GM12891 (cell line): ENCODE data around the gene MGLL.

Experiments
- POLR2A ChIP-seq: IDR thresholded peaks from 2 replicates; pipeline ENCODE4 v1.6.1; 2011; ENCODE audit warnings: low read depth, low read length, control low read depth
- POLR2AphosphoS5 ChIP-seq: IDR thresholded peaks from 2 replicates; pipeline ENCODE4 v1.6.1; 2011; ENCODE audit warnings: low read depth, low read length, control low read depth
- SPI1 ChIP-seq: IDR thresholded peaks from 2 replicates; pipeline ENCODE4 v1.6.1; 2011; ENCODE audit warnings: low read depth, low read length, control low read depth
- TAF1 ChIP-seq: IDR thresholded peaks from 2 replicates; pipeline ENCODE4 v1.6.1; 2011; ENCODE audit warnings: low read depth, low read length, control low read depth

DNA sequence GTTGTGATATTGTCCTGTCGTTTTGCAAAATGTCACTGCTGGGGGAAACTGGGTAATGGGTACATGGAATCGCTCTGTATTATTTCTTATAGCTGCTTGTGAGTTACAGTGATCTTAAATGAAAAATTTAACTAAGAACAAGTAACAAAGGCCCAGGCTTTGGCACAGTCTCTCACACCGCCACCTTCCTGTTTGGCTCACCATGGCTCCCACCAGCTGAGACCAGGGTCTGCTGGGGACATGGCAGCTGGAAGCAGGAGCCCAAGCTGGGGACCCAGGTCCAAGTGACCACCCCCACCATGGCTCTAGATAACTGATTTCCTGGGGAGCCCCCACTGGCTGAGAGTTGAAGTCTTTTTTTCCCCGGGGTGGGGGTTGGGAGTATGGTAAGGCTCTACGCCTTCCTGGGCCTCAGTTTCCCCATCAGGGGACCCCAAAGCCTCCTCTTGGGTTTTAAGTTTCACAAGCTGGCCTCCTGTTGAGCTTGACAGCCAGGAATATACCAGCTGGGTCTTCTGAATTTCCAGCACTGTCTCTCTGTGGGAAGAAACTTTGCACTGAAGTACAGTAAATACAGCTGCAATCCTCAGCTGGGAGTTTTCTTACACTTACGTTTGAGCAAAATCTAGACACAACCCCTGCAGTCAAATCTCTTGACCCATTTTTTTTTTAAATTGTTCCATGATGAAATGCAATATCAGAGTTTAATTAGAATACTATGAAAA lies 123.5 kb downstream of the MGLL start:
- TF ChIP-seq POLR2AphosphoS5, result no peak
- no peak for TF ChIP-seq TAF1
- no peak for TF ChIP-seq POLR2A
- TF ChIP-seq SPI1, result no peak
